A549 (cell line): ENCODE data around the gene FAM131C. TPM values are rescaled to one million over a fixed set of nuclear protein-coding genes. Genes with fewer than 3 reads are reported as not detected.
"Not testable (repeated sequence)": the region's sequence is repeated elsewhere in the genome, so short reads cannot be mapped to it uniquely, and the experiment has no call there.

Experiments used
- ATAC-seq, 2 experiments: fragments of 200-7000 bp in 1 of 2; fragments of >200 bp in 1 of 2; cut with Nextera tagmentation in 1 of 2; cut with Tn5 transposase in 1 of 2; 3 replicates each; pipeline versions ENCODE4 v1.8.0 to v1.9.1; 2018 to 2020; ENCODE audit warnings: mild to moderate bottlenecking in 1 of 2, moderate library complexity in 1 of 2
- CTCF ChIA-PET: fragments of 300-600 bp; sonication (Branson Sonifier 250); formaldehyde crosslinking; extraction: SDS; loops from one replicate; lab custom pipeline; 2021; ENCODE audit warnings: antibody characterized with exemption, inconsistent platforms; lab: Yijun Ruan, JAX
- POLR2A ChIA-PET: fragments of 350-600 bp; formaldehyde crosslinking; extraction: SDS; loops from one replicate; lab custom pipeline; 2021; ENCODE audit warnings: antibody characterized with exemption, inconsistent platforms; lab: Yijun Ruan, JAX
- DNase-seq, 2 experiments: peaks; one replicate each; pipeline versions ENCODE4 v3.0.0 to v3.0.0-alpha.2; 2011 to 2016; ENCODE audit warnings: low read depth in 1 of 2, low spot score in 1 of 2
- FAIRE-seq: peaks from 2 replicates; lab custom pipeline; 2011; peaks lifted over from hg19 to GRCh38; lab: Jason Lieb, UNC
- H3K27ac ChIP-seq, 2 experiments: fragments of >200 bp; sonication (Bioruptor Twin); formaldehyde crosslinking; 3 replicates each; pipeline ENCODE4 v1.5.1; 2016 to 2017
- H3K4me1 ChIP-seq: fragments of >200 bp; sonication (Bioruptor Twin); formaldehyde crosslinking; 3 replicates; pipeline ENCODE4 v1.6.1; 2016
- H3K4me2 ChIP-seq: fragments of >200 bp; sonication (Bioruptor Twin); formaldehyde crosslinking; 3 replicates; pipeline ENCODE4 v1.6.1; 2016
- H3K4me3 ChIP-seq: fragments of >200 bp; sonication (Bioruptor Twin); formaldehyde crosslinking; 3 replicates; pipeline ENCODE4 v1.5.1; 2016
- H3K9me3 ChIP-seq: fragments of >200 bp; sonication (Bioruptor Twin); formaldehyde crosslinking; 3 replicates; pipeline ENCODE4 v1.6.1; 2016
- BHLHE40 ChIP-seq: IDR thresholded peaks from 2 replicates; pipeline ENCODE4 v1.6.1; 2012; ENCODE audit warnings: low read depth, low read length, inconsistent platforms
- CEBPB ChIP-seq, 2 experiments: fragments of >200 bp in 1 of 2; sonication (Bioruptor Twin) in 1 of 2; formaldehyde crosslinking in 1 of 2; IDR thresholded peaks; 2 replicates each; pipeline ENCODE4 v1.6.1; 2012 to 2016
- CHD2 ChIP-seq: fragments of 150-350 bp; IDR thresholded peaks from 2 replicates; pipeline ENCODE4 v1.6.1; 2014; ENCODE audit warnings: low read length; ENCODE audit not compliant: partially characterized antibody
- EHF ChIP-seq: fragments of 250-450 bp; sonication (Bioruptor Pico); IDR thresholded peaks from 2 replicates; pipeline ENCODE4 v1.5.0; 2020; ENCODE audit warnings: mild to moderate bottlenecking
- FOSL2 ChIP-seq, 2 experiments: fragments of 450-650 bp in 1 of 2; fragments of >200 bp in 1 of 2; sonication (Bioruptor Twin) in 1 of 2; formaldehyde crosslinking; IDR thresholded peaks; 2 replicates each; pipeline versions ENCODE4 v1.5.0 to v1.6.1; 2016 to 2020; ENCODE audit warnings: mild to moderate bottlenecking in 1 of 2, moderate library complexity in 1 of 2
- HEYL ChIP-seq: fragments of 250-450 bp; sonication (Bioruptor Pico); IDR thresholded peaks from 2 replicates; pipeline ENCODE4 v1.8.0; 2021; ENCODE audit warnings: mild to moderate bottlenecking, moderate library complexity
- HOXB13 ChIP-seq: fragments of 250-450 bp; sonication (Bioruptor Pico); IDR thresholded peaks from 2 replicates; pipeline ENCODE4 v1.5.0; 2020; ENCODE audit warnings: low read depth, mild to moderate bottlenecking, moderate library complexity
- NR3C1 ChIP-seq: fragments of >200 bp; sonication (Bioruptor Twin); formaldehyde crosslinking; IDR thresholded peaks from 3 replicates; pipeline ENCODE4 v1.6.1; 2017
- POLR2A ChIP-seq: IDR thresholded peaks from 2 replicates; pipeline ENCODE4 v1.6.1; 2012; ENCODE audit warnings: mild to moderate bottlenecking, low read length
- RCOR1 ChIP-seq: fragments of 150-350 bp; IDR thresholded peaks from 2 replicates; pipeline ENCODE4 v1.6.1; 2014; ENCODE audit warnings: antibody characterized with exemption, low read length, low read depth
- SMC3 ChIP-seq: fragments of >200 bp; sonication (Bioruptor Twin); formaldehyde crosslinking; IDR thresholded peaks from 3 replicates; pipeline ENCODE4 v1.6.1; 2018; ENCODE audit warnings: inconsistent platforms
- ZC3H11A ChIP-seq: fragments of 450-650 bp; IDR thresholded peaks from 2 replicates; pipeline ENCODE4 v1.6.1; 2014; ENCODE audit warnings: antibody characterized with exemption, mild to moderate bottlenecking
- WGBS: methylation state at CpG from one replicate; pipeline ENCODE4 v1.1.6; 2017; ENCODE audit errors: missing lambda C conversion rate; 5-methylcytosine and 5-hydroxymethylcytosine counted together
- polyA plus RNA-seq, 4 experiments: library from polyadenylated mRNA; depleted of rRNA in 3 of 4; stranded (reverse); fragments of >200 nt; fragmentation: RNase III in 1 of 4; extraction: RNeasy Plus Mini Kit Qiagen cat#74134 plus additional on column Dnase treatment in 1 of 4; gene quantifications; 2 replicates in 3 of 4; 3 replicates in 1 of 4; pipeline ENCODE4 v1.2.3, GENCODE V29; 2011 to 2017
- TF ChIP-seq, protein P1 (sequence below): fragments of 250-450 bp; sonication (Bioruptor Pico); IDR thresholded peaks from 2 replicates; pipeline ENCODE4 v1.5.0; 2021; ENCODE audit warnings: mild to moderate bottlenecking, moderate library complexity, borderline replicate concordance
- TF ChIP-seq, protein P2 (sequence below): IDR thresholded peaks from 2 replicates; pipeline ENCODE4 v1.6.1; 2012; ENCODE audit warnings: low read depth, borderline replicate concordance
- TF ChIP-seq, protein P3 (sequence below): IDR thresholded peaks from 2 replicates; pipeline ENCODE4 v1.6.1; 2012

Gene FAM131C
- polyA plus RNA-seq, 2 of the 4 experiments (the other 2 are of a cell fraction): 2.3 to 6.7 TPM

DNA sequence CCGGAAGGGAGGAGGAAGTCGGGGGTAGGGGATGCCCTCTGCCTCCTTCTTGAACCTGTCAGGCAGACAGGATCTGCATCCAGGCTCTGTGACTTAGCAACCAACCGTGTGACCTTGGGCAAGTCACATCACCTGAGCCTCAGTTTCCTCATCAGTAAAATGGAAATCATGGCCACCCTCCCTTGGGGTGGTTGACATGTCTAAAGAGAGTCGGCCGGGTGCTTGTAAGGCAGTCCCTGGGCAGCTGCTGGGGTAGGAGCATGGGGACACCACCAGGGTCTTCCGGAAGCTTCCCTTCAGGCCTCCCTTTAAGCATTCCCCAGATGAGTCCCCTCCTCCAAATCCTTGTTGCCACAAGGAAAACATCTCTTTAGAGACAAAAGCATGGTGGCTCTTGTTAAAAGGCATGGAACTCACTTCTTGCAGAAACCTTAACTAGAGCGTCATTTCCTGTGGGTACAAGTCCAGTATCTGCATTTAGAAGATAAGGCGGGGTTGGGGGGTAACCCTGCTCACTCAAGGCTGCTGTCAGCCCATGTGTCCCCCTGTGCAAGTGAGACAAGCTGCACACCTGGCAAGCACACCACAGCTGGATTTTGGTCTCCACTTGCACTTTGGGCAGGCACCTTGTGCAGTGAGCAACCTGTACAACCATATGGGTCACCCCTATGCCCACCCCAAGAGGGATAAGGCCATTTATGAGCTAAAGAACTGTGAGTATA lies 19.5 kb downstream of the FAM131C start:
- 77% methylated on average over 3 of the region's 8 CpGs for WGBS
- Histone ChIP-seq H3K4me3 (no peak overlapping the region), H3K9me3 (no peaks in the 10 kb centered on the region), H3K27ac (no peak overlapping the region), H3K4me1 (peaks cover 6% of the 10 kb centered on the region; the same call in 2 of the 3 replicates), H3K4me2 (no peak overlapping the region)
- ATAC-seq: no peak
- FAIRE-seq: no peak
- DNase-seq: no peak
- CTCF ChIA-PET: interaction anchor here (1.0 to 2.9 kb wide), 4 partner anchors 9 to 262 kb away, joined by 3 to 20 read pairs (median 15); partner anchors contain the start of gene CLCNKB
- POLR2A ChIA-PET: no interaction called here
- no peak for TF ChIP-seq SMC3
- no peak for TF ChIP-seq EHF (CRISPR knock-in tag)
- TF ChIP-seq, protein P1, sequence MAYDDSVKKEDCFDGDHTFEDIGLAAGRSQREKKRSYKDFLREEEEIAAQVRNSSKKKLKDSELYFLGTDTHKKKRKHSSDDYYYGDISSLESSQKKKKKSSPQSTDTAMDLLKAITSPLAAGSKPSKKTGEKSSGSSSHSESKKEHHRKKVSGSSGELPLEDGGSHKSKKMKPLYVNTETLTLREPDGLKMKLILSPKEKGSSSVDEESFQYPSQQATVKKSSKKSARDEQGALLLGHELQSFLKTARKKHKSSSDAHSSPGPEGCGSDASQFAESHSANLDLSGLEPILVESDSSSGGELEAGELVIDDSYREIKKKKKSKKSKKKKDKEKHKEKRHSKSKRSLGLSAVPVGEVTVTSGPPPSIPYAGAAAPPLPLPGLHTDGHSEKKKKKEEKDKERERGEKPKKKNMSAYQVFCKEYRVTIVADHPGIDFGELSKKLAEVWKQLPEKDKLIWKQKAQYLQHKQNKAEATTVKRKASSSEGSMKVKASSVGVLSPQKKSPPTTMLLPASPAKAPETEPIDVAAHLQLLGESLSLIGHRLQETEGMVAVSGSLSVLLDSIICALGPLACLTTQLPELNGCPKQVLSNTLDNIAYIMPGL (CRISPR knock-in tag): no peak
- no peak for TF ChIP-seq HEYL (CRISPR knock-in tag)
- no peak for TF ChIP-seq CHD2
- TF ChIP-seq POLR2A: no peak
- TF ChIP-seq HOXB13: no peak
- no peak for TF ChIP-seq FOSL2 (IDR thresholded peaks at IDR 0.05)
- no peak for TF ChIP-seq FOSL2 (CRISPR knock-in tag; IDR thresholded peaks at IDR 0.05)
- no peak for TF ChIP-seq CEBPB (IDR thresholded peaks at IDR 0.05)
- TF ChIP-seq ZC3H11A: no peak
- TF ChIP-seq, protein P2, sequence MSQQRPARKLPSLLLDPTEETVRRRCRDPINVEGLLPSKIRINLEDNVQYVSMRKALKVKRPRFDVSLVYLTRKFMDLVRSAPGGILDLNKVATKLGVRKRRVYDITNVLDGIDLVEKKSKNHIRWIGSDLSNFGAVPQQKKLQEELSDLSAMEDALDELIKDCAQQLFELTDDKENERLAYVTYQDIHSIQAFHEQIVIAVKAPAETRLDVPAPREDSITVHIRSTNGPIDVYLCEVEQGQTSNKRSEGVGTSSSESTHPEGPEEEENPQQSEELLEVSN: no peak

DNA sequence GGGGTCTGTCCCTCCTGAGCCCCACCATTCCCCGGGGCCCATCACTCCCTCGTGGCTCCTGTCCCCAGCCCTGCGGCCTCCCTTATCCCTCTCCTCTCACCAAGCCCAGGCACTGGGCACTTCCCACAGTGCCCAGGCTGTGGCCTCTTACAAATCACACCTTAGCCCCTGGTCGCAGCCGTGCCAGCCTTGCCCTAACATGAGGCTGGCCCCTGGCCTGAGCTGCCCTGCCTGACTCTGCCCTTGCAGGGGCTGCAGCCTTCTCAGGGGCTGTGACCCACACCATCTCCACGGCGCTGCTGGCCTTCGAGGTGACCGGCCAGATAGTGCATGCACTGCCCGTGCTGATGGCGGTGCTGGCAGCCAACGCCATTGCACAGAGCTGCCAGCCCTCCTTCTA lies 21.5 kb downstream of the FAM131C start:
- H3K27ac ChIP-seq, ATAC-seq, H3K4me3 ChIP-seq, DNase-seq, H3K4me1 ChIP-seq, H3K9me3 ChIP-seq, H3K4me2 ChIP-seq, POLR2A ChIA-PET, FAIRE-seq: not testable (repeated sequence)
- WGBS: 70% methylated on average over 4 of the region's 12 CpGs
- CTCF ChIA-PET: interaction anchor here (1.4 kb wide), 2 partner anchors 11 to 39 kb away, joined by 3 to 5 read pairs; no protein-coding TSS in a partner anchor

DNA sequence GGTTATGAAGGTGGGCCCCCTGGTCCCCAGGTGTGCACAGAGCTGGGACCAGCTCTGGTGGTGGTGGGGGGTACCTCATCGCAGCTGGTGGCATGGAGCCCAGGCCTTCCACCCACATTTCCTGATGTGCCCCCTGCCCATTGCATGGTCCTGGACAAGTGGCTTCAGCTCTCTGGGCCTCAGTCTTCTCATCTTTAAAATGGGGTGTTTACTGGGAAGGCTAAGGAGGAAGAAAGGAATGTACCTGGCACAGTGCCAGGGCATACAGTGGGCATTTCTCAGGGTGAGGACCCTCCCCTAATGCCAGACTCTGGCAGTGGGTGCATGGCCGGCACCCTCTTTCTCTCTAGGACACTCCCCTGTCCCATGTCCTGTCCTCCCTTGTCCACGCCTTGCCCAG lies 22.4 kb downstream of the FAM131C start:
- no peak for TF ChIP-seq RCOR1
- no peak for TF ChIP-seq BHLHE40
- TF ChIP-seq HEYL (CRISPR knock-in tag): no peak
- TF ChIP-seq, protein P3, sequence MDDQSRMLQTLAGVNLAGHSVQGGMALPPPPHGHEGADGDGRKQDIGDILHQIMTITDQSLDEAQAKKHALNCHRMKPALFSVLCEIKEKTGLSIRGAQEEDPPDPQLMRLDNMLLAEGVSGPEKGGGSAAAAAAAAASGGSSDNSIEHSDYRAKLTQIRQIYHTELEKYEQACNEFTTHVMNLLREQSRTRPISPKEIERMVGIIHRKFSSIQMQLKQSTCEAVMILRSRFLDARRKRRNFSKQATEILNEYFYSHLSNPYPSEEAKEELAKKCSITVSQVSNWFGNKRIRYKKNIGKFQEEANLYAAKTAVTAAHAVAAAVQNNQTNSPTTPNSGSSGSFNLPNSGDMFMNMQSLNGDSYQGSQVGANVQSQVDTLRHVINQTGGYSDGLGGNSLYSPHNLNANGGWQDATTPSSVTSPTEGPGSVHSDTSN: no peak
- TF ChIP-seq NR3C1: no peak
- TF ChIP-seq, protein P1 (CRISPR knock-in tag): no peak
- TF ChIP-seq, all 56 proteins: peak for 0
- ATAC-seq (no peak), DNase-seq (no peak), FAIRE-seq (no peak)
- CTCF ChIA-PET: interaction anchor here (1.4 to 1.9 kb wide), 2 partner anchors 28 to 38 kb away, joined by 3 to 5 read pairs; no protein-coding TSS in a partner anchor
- no peak overlapping the region for H3K27ac ChIP-seq
- H3K4me3 ChIP-seq: no peak overlapping the region
- H3K9me3 ChIP-seq: no peaks in the 10 kb centered on the region
- no peak overlapping the region for H3K4me2 ChIP-seq
- POLR2A ChIA-PET: no interaction called here
- peaks cover 6% of the 10 kb centered on the region; the same call in 2 of the 3 replicates for H3K4me1 ChIP-seq
- WGBS: 89% methylated on average over 2 of the region's 3 CpGs
